Spleen (tissue), 11 donors: ENCODE measurements around the gene TEKTIP1. TPM values are rescaled to one million over a fixed set of nuclear protein-coding genes. Genes with fewer than 3 reads are reported as not detected.

ENCODE experiments used
- DNase-seq: peaks from one replicate; pipeline ENCODE4 v3.0.0-alpha.2; 2020
- H3K27ac ChIP-seq, 8 donors: fragments of 200-600 bp; sonication (generic) in 7 of 8; 1 replicate in 4 of 8; 2 replicates in 4 of 8; pipeline versions ENCODE4 v1.5.0 to v1.8.0; 2016 to 2021; ENCODE audit warnings: inconsistent platforms in 4 of 8, mild to moderate bottlenecking in 4 of 8, moderate library complexity in 1 of 8
- H3K27me3 ChIP-seq, 7 donors: fragments of 200-600 bp; sonication (generic) in 6 of 7; replicated peaks in 1 of 7; 1 replicate in 4 of 7; 2 replicates in 3 of 7; pipeline versions ENCODE4 v1.5.0 to v1.8.0; 2016 to 2021; ENCODE audit warnings: inconsistent platforms in 3 of 7, mild to moderate bottlenecking in 1 of 7
- H3K36me3 ChIP-seq, 6 donors: fragments of 200-600 bp; sonication (generic) in 5 of 6; 1 replicate in 4 of 6; 2 replicates in 2 of 6; pipeline versions ENCODE4 v1.5.0 to v1.8.0; 2016 to 2021; ENCODE audit warnings: inconsistent platforms in 2 of 6
- H3K4me1 ChIP-seq, 6 donors: fragments of 200-600 bp; sonication (generic) in 5 of 6; 1 replicate in 3 of 6; 2 replicates in 3 of 6; pipeline versions ENCODE4 v1.5.0 to v1.8.0; 2016 to 2021; ENCODE audit warnings: inconsistent platforms in 3 of 6
- H3K4me3 ChIP-seq, 8 donors: fragments of 200-600 bp; sonication (generic) in 7 of 8; 1 replicate in 4 of 8; 2 replicates in 4 of 8; pipeline versions ENCODE4 v1.5.0 to v1.8.0; 2016 to 2021; ENCODE audit warnings: inconsistent platforms in 4 of 8, mild to moderate bottlenecking in 4 of 8, moderate library complexity in 2 of 8
- H3K9me3 ChIP-seq, 8 donors: fragments of 200-600 bp; sonication (generic) in 7 of 8; 1 replicate in 4 of 8; 2 replicates in 4 of 8; pipeline versions ENCODE4 v1.5.0 to v1.8.0; 2016 to 2021; ENCODE audit warnings: inconsistent platforms in 4 of 8
- POLR2A ChIP-seq, 3 donors: fragments of 450-650 bp; IDR thresholded peaks; one replicate each; pipeline ENCODE4 v1.5.1; 2017; ENCODE audit warnings: antibody characterized with exemption in 3 of 3, mild to moderate bottlenecking in 1 of 3
- POLR2AphosphoS5 ChIP-seq, 3 donors: sonication (generic); formaldehyde crosslinking; IDR thresholded peaks; one replicate each; pipeline ENCODE4 v1.5.1; 2017; ENCODE audit warnings: antibody characterized with exemption in 3 of 3
- WGBS, 5 donors: extraction: QIAGEN DNeasy Blood & Tissue Kit in 3 of 5; methylation state at CpG; one replicate each; pipeline versions ENCODE4 v1.1.5 to v1.1.7; 2013 to 2018; 5-methylcytosine and 5-hydroxymethylcytosine counted together
- intact Hi-C: fragments of 100-400 bp; cut with DNase I; formaldehyde crosslinking; loops from one replicate; pipeline ENCODE4 v1.15.0; 2023; ENCODE audit warnings: low total_unique reads
- polyA plus RNA-seq, 3 donors: library from polyadenylated mRNA; stranded (reverse); fragments of 200-250 nt; gene quantifications; one replicate each; pipeline ENCODE4 v1.2.1, GENCODE V29; 2013
- total RNA-seq, 7 donors: library from RNA; depleted of rRNA in 3 of 7; stranded (reverse); fragments of >200 nt in 3 of 7; fragmentation: NEBNext Ultra II Directional in 4 of 7; extraction: Animal tissue kit (Norgen Biotek cat#: 25700) in 4 of 7; gene quantifications; one replicate each; pipeline versions ENCODE4 v1.1.0 to v1.2.1, GENCODE V29; 2016 to 2021
- TF ChIP-seq, protein P1 (sequence below), 11 experiments: fragments of 200-600 bp in 7 of 11; fragments of 450-650 bp in 4 of 11; sonication (generic) in 4 of 11; IDR thresholded peaks in 8 of 11; conservative IDR thresholded peaks in 3 of 11; 1 replicate in 7 of 11; 2 replicates in 4 of 11; pipeline versions ENCODE4 v1.4.0 to v1.8.0; 2016 to 2021; ENCODE audit warnings: antibody characterized with exemption in 11 of 11, inconsistent platforms in 4 of 11, mild to moderate bottlenecking in 1 of 11
- donor health status: healthy with polysubstance abuse.
- donor health status: DM: no; HTN: no; CAD: no; lungs with moderate emphysema.
- donor health status: DM: no; HTN: no; CAD: no.
- donor health status: Bipolar disorder and iron deficiency.
- donor health status: healthy.
- donor health status: DM: no; HTN: no; CAD: no.
- donor health status: DM: yes; HTN: yes; CAD: no.

Gene TEKTIP1
- total and polyA plus RNA-seq, 10 donors, result 1.2 to 7.4 (median 3.1) TPM; not detected in 1

DNA sequence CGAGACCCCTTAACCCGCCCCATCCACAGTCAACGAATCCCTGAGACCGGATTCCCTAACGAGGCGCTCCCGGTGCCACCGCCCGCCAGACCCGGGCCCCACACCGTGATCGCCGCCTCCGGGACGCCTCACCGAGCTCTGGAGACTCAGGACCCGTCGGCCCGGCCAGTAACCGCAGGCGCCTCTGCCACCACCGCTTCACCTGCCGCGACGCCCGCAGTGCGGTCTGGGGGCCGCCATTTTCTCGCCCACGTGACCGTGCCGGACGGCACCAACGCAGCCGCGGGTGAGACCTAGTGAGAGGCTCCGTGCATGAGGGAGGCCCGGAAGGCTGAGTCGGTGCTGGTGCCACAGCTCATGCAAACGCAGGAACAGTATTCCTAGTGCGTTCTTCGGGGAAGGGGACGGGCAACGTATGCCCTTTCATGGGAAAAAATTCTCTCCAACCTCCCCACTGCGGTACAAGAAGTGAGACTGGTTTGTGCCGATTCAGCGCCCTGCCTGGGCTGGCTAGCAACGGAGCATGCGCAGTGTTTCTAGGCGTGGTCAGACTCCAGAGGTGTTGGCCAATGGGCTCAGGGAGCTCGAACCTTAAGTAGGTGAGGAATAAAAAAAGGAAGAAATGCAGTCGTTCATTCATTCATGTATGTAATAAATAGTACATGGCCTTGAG is 38.4 kb upstream of the TEKTIP1 start, which contains the start of gene DOHH:
DOHH (minus strand) TSS at position 246 of the 673 bp plus-strand sequence. CDS start 3,860 bp downstream, outside the sequence.
- Histone ChIP-seq H3K36me3 (peaks cover 0 to 19% (median 15%) of the 10 kb centered on the region in 6 donors), H3K27me3 (no peaks in the 10 kb centered on the region), H3K9me3 (no peaks in the 10 kb centered on the region), H3K4me3 (peak within 1 kb of the TSS; percentile 90 to 99 (median 95)), H3K27ac (peak within 1 kb of the TSS; percentile 87 to 98 (median 93)), H3K4me1 (peaks cover 11 to 48% (median 28%) of the 10 kb centered on the region in 6 donors)
- peak; percentile 97 for DNase-seq
- intact Hi-C loops, result no loop called here
- TF ChIP-seq POLR2A (IDR thresholded peaks at IDR 0.05) (peak in 1 of 3 donors; percentile 69), POLR2AphosphoS5 (IDR thresholded peaks at IDR 0.05) (peak; percentile 85 to 92 (median 87))
- TF ChIP-seq, protein P1, sequence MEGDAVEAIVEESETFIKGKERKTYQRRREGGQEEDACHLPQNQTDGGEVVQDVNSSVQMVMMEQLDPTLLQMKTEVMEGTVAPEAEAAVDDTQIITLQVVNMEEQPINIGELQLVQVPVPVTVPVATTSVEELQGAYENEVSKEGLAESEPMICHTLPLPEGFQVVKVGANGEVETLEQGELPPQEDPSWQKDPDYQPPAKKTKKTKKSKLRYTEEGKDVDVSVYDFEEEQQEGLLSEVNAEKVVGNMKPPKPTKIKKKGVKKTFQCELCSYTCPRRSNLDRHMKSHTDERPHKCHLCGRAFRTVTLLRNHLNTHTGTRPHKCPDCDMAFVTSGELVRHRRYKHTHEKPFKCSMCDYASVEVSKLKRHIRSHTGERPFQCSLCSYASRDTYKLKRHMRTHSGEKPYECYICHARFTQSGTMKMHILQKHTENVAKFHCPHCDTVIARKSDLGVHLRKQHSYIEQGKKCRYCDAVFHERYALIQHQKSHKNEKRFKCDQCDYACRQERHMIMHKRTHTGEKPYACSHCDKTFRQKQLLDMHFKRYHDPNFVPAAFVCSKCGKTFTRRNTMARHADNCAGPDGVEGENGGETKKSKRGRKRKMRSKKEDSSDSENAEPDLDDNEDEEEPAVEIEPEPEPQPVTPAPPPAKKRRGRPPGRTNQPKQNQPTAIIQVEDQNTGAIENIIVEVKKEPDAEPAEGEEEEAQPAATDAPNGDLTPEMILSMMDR (IDR thresholded peaks at IDR 0.05 in 8 of 11, conservative IDR thresholded peaks at IDR 0.05 in 3 of 11), result peak in 2 of 11 experiments; percentile 13 to 23
- WGBS, 5 donors, result 0 to 1% (median 0%) methylated on average over 36 to 52 of the region's 52 CpGs

DNA sequence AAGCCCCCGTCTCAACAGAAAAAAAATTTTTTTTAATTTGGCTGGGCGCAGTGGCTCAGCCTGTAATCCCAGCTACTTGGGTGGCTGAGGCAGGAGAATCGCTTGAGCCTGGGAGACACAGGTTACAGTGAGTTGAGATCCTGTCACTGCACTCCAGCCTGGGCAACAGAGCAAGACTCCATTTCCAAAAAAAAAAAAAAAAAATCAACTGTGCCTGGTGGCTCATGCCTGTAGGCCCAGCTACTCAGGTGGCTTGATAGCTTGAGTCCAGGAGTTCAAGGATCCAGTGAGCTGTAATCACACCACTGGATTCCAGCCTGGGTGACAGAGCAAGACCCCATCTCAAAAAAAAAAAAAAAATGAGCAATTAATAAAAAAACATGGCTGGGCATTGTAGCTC is 37.2 kb upstream of the TEKTIP1 start:
- TF ChIP-seq, protein P1 (IDR thresholded peaks at IDR 0.05 in 8 of 11, conservative IDR thresholded peaks at IDR 0.05 in 3 of 11), result no peak
- TF ChIP-seq POLR2AphosphoS5 (IDR thresholded peaks at IDR 0.05) (no peak), POLR2A (IDR thresholded peaks at IDR 0.05) (no peak)
- intact Hi-C loops, result no loop called here
- Histone ChIP-seq H3K4me3 (no peak overlapping the region), H3K36me3 (peaks cover 0 to 7% (median 3%) of the 10 kb centered on the region in 6 donors), H3K9me3 (no peaks in the 10 kb centered on the region), H3K27ac (no peak overlapping the region), H3K4me1 (peaks cover 11 to 53% (median 31%) of the 10 kb centered on the region in 6 donors), H3K27me3 (no peaks in the 10 kb centered on the region)
- 88 to 94% (median 90%) methylated on average over 3 of the region's 3 CpGs for WGBS, 5 donors
- DNase-seq, result no peak

DNA sequence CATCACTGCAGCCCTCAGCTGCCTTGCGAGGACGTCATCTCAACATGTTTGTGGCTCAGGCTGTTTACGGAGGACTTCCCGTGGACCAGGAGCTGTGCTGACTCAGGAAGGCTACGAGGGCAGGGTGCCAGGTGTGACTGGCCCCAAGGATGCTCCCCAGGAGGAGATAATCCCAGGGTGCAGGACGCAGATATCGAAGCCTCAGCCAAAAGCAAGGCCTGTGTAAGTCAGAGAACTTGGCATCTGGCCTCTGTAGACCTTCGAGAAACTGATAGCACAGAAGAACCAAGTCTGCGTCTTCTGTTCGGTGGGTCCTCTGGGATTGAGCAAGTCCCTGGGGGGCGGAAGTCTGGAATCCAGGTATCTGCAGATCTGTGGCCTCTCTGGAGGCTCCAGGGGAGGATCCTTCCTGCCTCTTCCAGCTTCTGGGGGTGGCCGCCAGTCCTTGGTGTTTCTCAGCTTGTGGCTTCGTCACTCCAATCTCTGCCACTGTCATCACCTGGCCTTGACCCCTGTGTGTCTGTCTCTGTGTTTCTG is 35.9 kb upstream of the TEKTIP1 start:
- Histone ChIP-seq H3K4me3 (no peak overlapping the region), H3K36me3 (peaks cover 0 to under 1% (median 0%) of the 10 kb centered on the region in 6 donors), H3K9me3 (no peaks in the 10 kb centered on the region), H3K27ac (no peak overlapping the region), H3K4me1 (peaks cover 18 to 57% (median 42%) of the 10 kb centered on the region in 6 donors), H3K27me3 (no peaks in the 10 kb centered on the region)
- 79 to 88% (median 85%) methylated on average over 12 to 13 of the region's 13 CpGs for whole genome bisulfite sequencing, 5 donors
- intact Hi-C loops, result no loop called here
- DNase-seq, result no peak
- TF ChIP-seq POLR2AphosphoS5 (IDR thresholded peaks at IDR 0.05) (no peak), POLR2A (IDR thresholded peaks at IDR 0.05) (no peak)
- TF ChIP-seq, protein P1 (IDR thresholded peaks at IDR 0.05 in 8 of 11, conservative IDR thresholded peaks at IDR 0.05 in 3 of 11), result no peak

DNA sequence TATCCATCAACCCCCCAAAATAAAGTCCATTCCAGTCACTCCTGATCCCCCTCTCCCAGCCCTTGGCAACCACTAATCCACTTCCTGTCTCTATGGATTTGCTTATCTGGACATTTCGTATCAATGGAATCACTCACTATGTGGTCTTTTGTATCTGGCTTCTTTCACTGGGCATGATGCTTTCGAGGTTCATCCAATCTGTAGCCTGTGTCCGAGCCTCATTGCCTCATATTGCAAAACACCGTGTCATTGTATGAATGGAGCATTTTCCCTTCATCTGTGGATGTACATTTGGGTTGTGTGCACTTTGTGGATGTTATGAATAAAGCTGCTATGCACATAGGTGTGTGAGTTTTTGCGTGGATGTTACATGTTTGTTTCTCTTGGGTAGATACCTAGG is 34.2 kb upstream of the TEKTIP1 start:
- H3K27ac ChIP-seq, result no peak overlapping the region
- H3K4me1 ChIP-seq, result peaks cover 11 to 57% (median 46%) of the 10 kb centered on the region in 6 donors
- no peak overlapping the region for H3K4me3 ChIP-seq
- H3K27me3 ChIP-seq, result no peaks in the 10 kb centered on the region
- peaks cover 0 to 16% (median 0%) of the 10 kb centered on the region in 6 donors for H3K36me3 ChIP-seq
- no peaks in the 10 kb centered on the region for H3K9me3 ChIP-seq
- no peak for DNase-seq
- WGBS, 5 donors, result 68 to 89% (median 76%) methylated on average over 5 of the region's 5 CpGs
- TF ChIP-seq, protein P1 (IDR thresholded peaks at IDR 0.05 in 8 of 11, conservative IDR thresholded peaks at IDR 0.05 in 3 of 11), result no peak
- no peak for TF ChIP-seq POLR2A (IDR thresholded peaks at IDR 0.05)
- no peak for TF ChIP-seq POLR2AphosphoS5 (IDR thresholded peaks at IDR 0.05)
- intact Hi-C loops, result no loop called here
